ENCODE data around the gene TBC1D25. TPM values are rescaled to one million over a fixed set of nuclear protein-coding genes. Genes with fewer than 3 reads are reported as not detected.
A peak's percentile ranks its signal among the peaks of the same experiment; 100 is the strongest.

TBC1D25 gene
- total RNA-seq, 3 donors from 2014 or later (not counting 1 experiment from before 2014, with no cell fraction given), result 34.9 to 41.8 (median 36.1) TPM

GRCh38 chrX:48580662-48581061, 41.1 kb downstream of the TBC1D25 start:
- Mint-ChIP-seq H3K27ac (peak overlapping the region in 1 of 2 donors; percentile 78), H3K4me1 (peaks cover 4 to 9% of the 10 kb centered on the region in 2 donors), H3K9me3 (no peaks in the 10 kb centered on the region), H3K36me3 (no peaks in the 10 kb centered on the region), H3K27me3 (ENCODE audit: low read depth in 2 of 2) (no peaks in the 10 kb centered on the region), H3K4me3 (no peak overlapping the region)
- no peak for DNase-seq
- H3K27ac ChIP-seq (ENCODE audit: low read length), result no peak overlapping the region
- H3K4me3 ChIP-seq (ENCODE audit: low read length), result no peak overlapping the region
- H3K27me3 ChIP-seq (ENCODE audit: control insufficient read depth, insufficient read depth, low read length), result no peaks in the 10 kb centered on the region
- H3K4me1 ChIP-seq (ENCODE audit: control insufficient read depth, insufficient read depth, low read length), result peaks cover 6% of the 10 kb centered on the region
- no peak for TF ChIP-seq CTCF (IDR thresholded peaks at IDR 0.05)
- ATAC-seq, result no peak
- H3K36me3 ChIP-seq (ENCODE audit: control insufficient read depth, insufficient read depth, low read length), result peaks cover 34% of the 10 kb centered on the region
- intact Hi-C loops (cut with micrococcal nuclease), result no loop called here
- whole genome bisulfite sequencing (ENCODE audit: insufficient coverage), result 100% methylated on average over 1 of the region's 1 CpG
- H3K9me3 ChIP-seq (ENCODE audit: control insufficient read depth, insufficient read depth, low read length), result no peaks in the 10 kb centered on the region

GRCh38 chrX:48584698-48585097, 45.2 kb downstream of the TBC1D25 start:
- H3K27ac Mint-ChIP-seq, result no peak overlapping the region
- Histone ChIP-seq H3K9me3 (ENCODE audit: control insufficient read depth, insufficient read depth, low read length) (no peaks in the 10 kb centered on the region), H3K27ac (ENCODE audit: low read length) (no peak overlapping the region), H3K27me3 (ENCODE audit: control insufficient read depth, insufficient read depth, low read length) (no peaks in the 10 kb centered on the region), H3K4me3 (ENCODE audit: low read length) (no peak overlapping the region), H3K36me3 (ENCODE audit: control insufficient read depth, insufficient read depth, low read length) (no peaks in the 10 kb centered on the region), H3K4me1 (ENCODE audit: control insufficient read depth, insufficient read depth, low read length) (no peaks in the 10 kb centered on the region)
- no peaks in the 10 kb centered on the region for H3K36me3 Mint-ChIP-seq
- TF ChIP-seq CTCF (IDR thresholded peaks at IDR 0.05), result no peak
- no peak for ATAC-seq
- intact Hi-C loops (cut with micrococcal nuclease), result no loop called here
- peaks cover 3% of the 10 kb centered on the region in 2 donors for H3K4me1 Mint-ChIP-seq
- DNase-seq, result no peak
- H3K9me3 Mint-ChIP-seq, result no peaks in the 10 kb centered on the region
- H3K4me3 Mint-ChIP-seq, result no peak overlapping the region
- no peaks in the 10 kb centered on the region for H3K27me3 Mint-ChIP-seq (ENCODE audit: low read depth in 2 of 2)
- WGBS (ENCODE audit: insufficient coverage), result no CpG with 5 or more reads among the region's 2 CpGs

GRCh38 chrX:48589482-48590162, 50.1 kb downstream of the TBC1D25 start:
- ATAC-seq (no peak), DNase-seq (no peak)
- H3K27me3 ChIP-seq (ENCODE audit: control insufficient read depth, insufficient read depth, low read length), result no peaks in the 10 kb centered on the region
- intact Hi-C loops (cut with micrococcal nuclease), result no loop called here
- no peaks in the 10 kb centered on the region for H3K36me3 ChIP-seq (ENCODE audit: control insufficient read depth, insufficient read depth, low read length)
- H3K9me3 Mint-ChIP-seq, result no peaks in the 10 kb centered on the region
- H3K4me1 Mint-ChIP-seq, result no peaks in the 10 kb centered on the region
- 89% methylated on average over 11 of the region's 13 CpGs for WGBS (ENCODE audit: insufficient coverage)
- no peaks in the 10 kb centered on the region for H3K4me1 ChIP-seq (ENCODE audit: control insufficient read depth, insufficient read depth, low read length)
- H3K4me3 Mint-ChIP-seq, result no peak overlapping the region
- no peaks in the 10 kb centered on the region for H3K9me3 ChIP-seq (ENCODE audit: control insufficient read depth, insufficient read depth, low read length)
- no peak overlapping the region for H3K27ac ChIP-seq (ENCODE audit: low read length)
- H3K36me3 Mint-ChIP-seq, result no peaks in the 10 kb centered on the region
- H3K27ac Mint-ChIP-seq, result no peak overlapping the region
- no peak for TF ChIP-seq CTCF (IDR thresholded peaks at IDR 0.05)
- H3K27me3 Mint-ChIP-seq (ENCODE audit: low read depth in 2 of 2), result no peaks in the 10 kb centered on the region
- H3K4me3 ChIP-seq (ENCODE audit: low read length), result no peak overlapping the region
